GM12872 (cell line): ENCODE results near the gene B3GAT3.

Experiments used
- TF ChIP-seq, protein P1 (sequence below): IDR thresholded peaks from 3 replicates; pipeline ENCODE4 v1.5.1; 2011; ENCODE audit warnings: low read depth, mild to moderate bottlenecking, low read length, moderate library complexity; ENCODE audit not compliant: insufficient read depth

The B3GAT3 gene

DNA sequence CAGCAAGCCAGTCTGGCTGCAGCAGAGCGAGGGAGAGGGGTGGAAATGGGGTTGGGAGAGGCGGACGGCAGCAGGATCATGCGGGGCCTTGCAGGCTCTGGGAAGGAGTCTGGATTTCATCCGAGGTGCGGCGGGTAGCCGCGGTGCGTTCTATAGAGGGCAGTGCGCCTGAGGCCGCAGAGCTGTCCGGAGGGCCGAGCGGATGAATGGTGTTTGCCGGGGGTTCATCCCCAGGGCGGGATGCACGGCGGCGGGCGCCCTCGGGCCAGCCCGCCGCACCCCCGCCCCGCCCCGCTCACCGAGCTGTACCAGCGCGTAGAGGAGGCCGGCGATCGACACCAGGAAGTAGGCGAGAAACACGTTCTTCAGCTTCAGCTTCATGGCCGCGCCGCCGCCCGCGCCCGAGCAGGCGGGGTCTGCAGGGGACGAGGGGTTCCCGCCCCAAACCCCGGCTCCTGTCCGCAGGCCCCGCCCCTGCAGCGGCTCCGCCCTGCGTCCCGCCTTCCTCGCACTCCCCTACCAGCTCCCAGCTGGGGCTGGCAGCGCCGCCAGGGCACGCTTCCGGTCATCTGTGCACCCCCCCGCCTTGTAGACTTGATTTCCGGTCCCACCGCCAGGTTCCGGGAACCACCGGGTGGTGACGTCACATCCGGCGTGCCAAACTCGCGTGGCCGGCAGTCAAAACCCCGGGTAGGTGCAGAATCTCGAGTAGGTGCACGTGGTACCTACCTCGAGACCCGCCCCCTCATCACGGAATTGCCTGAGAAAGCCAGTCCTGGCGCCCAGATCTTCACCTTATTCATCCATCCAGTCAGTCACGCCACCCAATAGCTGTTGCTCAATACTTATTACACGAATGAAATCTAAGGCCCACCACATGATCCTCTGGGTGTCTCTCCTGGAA is at the start of gene B3GAT3:
TSS of gene B3GAT3 (minus strand) at position 420 of the 904 bp plus-strand sequence. CDS start at position 381, 39 bp downstream.
- TF ChIP-seq, protein P1, sequence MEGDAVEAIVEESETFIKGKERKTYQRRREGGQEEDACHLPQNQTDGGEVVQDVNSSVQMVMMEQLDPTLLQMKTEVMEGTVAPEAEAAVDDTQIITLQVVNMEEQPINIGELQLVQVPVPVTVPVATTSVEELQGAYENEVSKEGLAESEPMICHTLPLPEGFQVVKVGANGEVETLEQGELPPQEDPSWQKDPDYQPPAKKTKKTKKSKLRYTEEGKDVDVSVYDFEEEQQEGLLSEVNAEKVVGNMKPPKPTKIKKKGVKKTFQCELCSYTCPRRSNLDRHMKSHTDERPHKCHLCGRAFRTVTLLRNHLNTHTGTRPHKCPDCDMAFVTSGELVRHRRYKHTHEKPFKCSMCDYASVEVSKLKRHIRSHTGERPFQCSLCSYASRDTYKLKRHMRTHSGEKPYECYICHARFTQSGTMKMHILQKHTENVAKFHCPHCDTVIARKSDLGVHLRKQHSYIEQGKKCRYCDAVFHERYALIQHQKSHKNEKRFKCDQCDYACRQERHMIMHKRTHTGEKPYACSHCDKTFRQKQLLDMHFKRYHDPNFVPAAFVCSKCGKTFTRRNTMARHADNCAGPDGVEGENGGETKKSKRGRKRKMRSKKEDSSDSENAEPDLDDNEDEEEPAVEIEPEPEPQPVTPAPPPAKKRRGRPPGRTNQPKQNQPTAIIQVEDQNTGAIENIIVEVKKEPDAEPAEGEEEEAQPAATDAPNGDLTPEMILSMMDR, result no peak

DNA sequence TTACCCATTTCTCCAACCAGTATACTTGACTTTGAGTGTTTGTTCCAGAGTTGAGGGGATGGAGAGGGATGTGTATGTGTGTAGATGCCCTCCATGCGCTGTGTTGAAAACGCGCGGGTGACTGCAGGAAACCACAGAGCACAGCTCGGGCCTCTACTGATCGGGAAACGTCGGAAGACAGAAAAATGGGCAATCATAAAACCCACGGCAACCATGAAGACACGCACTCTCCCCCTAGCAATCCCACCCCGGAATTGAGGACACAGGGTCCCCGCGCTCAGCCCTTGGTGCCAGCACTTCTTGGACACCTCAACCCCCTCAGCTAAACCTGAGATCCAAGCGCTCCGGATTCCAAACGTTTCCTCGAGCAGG is 49.4 kb upstream of the B3GAT3 start:
- TF ChIP-seq, protein P1, result no peak

- TF ChIP-seq, protein P1, result no peak
These were observed 47.8 kb upstream of the B3GAT3 start for GRCh38 chr11:62669420-62670161.

DNA sequence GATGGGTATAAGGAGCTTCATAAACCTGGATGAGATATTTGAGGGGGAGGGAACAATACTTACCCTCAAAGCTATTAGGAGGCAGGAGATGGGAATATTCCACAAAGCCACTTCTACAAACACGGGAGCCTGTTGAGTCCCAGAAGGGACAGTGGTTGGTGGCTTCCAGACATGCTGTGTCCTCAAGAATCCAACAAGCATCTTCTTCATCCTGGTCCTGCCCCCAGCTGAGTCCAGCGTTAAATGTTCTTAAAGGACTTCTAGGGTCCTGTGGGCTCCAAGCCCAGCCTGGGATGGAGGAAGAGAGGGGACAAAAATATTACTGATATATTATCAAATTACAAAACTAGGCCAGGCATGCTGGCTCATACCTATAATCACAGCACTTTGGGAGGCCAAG is 45.7 kb upstream of the B3GAT3 start:
- TF ChIP-seq, protein P1, result no peak

GRCh38 chr11:62666259-62666926 is 44.6 kb upstream of the B3GAT3 start:
- TF ChIP-seq, protein P1, result no peak

GRCh38 chr11:62665599-62666258 is 43.9 kb upstream of the B3GAT3 start:
- TF ChIP-seq, protein P1, result no peak

DNA sequence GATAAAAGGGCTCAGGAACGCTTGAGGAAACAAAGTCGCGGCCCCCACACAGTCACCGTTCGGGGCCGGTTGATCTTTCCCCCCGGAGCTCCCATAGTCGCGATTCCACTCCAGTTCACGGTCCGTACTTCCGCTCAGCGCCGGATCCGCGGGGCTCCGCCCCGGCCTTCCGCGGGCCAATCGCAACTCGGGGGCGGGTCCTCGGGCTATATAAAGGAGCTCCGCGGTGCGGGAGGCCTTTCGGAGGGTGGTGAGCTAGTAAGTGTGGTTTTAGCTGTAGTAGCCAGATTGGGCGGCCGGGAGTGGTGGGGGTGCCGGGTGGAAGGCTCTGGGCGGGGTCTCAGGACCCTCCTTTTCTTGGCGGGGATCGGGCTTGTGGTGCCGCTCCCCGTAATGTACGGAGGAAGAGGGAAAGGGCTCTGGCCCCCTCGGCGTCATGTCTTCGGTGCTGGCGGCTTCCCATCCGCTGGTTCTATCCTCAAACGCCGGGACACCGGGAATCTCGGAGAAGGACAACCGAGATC is 43.4 kb upstream of the B3GAT3 start, which contains the start of the genes C11orf98 and CSKMT:
TSS of gene C11orf98 (minus strand) at position 136 of the 524 bp plus-strand sequence. CDS start at position 95, 41 bp downstream.
TSS of gene CSKMT (plus strand) at position 238 of the 524 bp plus-strand sequence. CDS start 568 bp downstream, outside the sequence.
- TF ChIP-seq, protein P1, result no peak
